ENCODE data around the gene MTM1. TPM values are rescaled to one million over a fixed set of nuclear protein-coding genes. Genes with fewer than 3 reads are reported as not detected.

Gene MTM1
- total RNA-seq, 1 experiment from 2014 or later: 6.4 TPM

DNA sequence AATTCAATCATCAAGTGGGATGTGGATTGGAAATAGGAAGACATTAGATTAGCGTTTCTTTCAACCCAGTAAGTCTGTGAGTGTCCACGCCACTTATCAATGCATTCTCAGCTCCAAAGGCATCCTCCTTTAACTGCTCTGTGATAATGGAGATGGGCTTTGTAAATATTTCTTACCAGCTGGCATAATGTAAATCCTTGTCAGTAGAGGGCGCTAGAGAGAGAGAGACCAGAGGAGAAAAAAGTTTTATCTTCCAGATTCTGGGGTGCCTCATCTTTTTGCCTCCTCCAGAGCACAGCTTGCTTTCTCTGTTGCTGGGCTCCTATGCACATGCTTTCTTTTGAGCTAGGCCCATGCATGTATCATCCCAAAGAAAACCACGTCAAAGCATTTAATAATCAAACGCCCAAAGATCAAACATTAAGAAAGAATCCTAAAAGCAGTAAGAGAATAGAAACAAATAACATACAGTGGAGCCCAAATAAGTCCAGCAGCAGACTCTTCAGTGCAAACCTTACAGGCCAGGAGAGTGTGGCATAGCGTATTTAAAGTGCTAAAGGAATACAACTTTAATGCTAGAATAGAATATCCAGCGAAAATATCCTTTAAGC is 115.2 kb downstream of the MTM1 start:
- no peak overlapping the region for H2AK5ac ChIP-seq (ENCODE audit: insufficient read length, low read length)
- H3T11ph ChIP-seq (ENCODE audit: low read length): no peak overlapping the region
- no peak overlapping the region for H3K4me3 Mint-ChIP-seq
- no peak overlapping the region for H4K91ac ChIP-seq (ENCODE audit: insufficient read length, low read depth, low read length)
- no peak overlapping the region for H3K4ac ChIP-seq (ENCODE audit: low read depth, low read length)
- H3K9me3 ChIP-seq (ENCODE audit: control insufficient read depth, low read depth, low read length): no peaks in the 10 kb centered on the region
- no peak overlapping the region for H3K18ac ChIP-seq (ENCODE audit: insufficient read length, low read depth, low read length)
- H4K8ac ChIP-seq (replicated peaks; ENCODE audit: insufficient read length, low read depth, low read length): no peak overlapping the region
- H4K20me1 ChIP-seq (ENCODE audit: control insufficient read depth, insufficient read depth, insufficient read length): no peaks in the 10 kb centered on the region
- H2BK120ac ChIP-seq (ENCODE audit: low read depth, low read length, poor library complexity, severe bottlenecking): no peak overlapping the region
- H2BK20ac ChIP-seq (ENCODE audit: low read depth, low read length, poor library complexity, severe bottlenecking): no peak overlapping the region
- TF ChIP-seq, protein P1, sequence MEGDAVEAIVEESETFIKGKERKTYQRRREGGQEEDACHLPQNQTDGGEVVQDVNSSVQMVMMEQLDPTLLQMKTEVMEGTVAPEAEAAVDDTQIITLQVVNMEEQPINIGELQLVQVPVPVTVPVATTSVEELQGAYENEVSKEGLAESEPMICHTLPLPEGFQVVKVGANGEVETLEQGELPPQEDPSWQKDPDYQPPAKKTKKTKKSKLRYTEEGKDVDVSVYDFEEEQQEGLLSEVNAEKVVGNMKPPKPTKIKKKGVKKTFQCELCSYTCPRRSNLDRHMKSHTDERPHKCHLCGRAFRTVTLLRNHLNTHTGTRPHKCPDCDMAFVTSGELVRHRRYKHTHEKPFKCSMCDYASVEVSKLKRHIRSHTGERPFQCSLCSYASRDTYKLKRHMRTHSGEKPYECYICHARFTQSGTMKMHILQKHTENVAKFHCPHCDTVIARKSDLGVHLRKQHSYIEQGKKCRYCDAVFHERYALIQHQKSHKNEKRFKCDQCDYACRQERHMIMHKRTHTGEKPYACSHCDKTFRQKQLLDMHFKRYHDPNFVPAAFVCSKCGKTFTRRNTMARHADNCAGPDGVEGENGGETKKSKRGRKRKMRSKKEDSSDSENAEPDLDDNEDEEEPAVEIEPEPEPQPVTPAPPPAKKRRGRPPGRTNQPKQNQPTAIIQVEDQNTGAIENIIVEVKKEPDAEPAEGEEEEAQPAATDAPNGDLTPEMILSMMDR (conservative IDR thresholded peaks at IDR 0.05): peak; percentile 68
- peaks cover 62 to 66% of the 10 kb centered on the region in 2 experiments for H3K9me3 Mint-ChIP-seq
- peaks cover 5 to 9% of the 10 kb centered on the region in 2 experiments; a peak in 3 of 4 replicates for H3K4me1 Mint-ChIP-seq
- H3K79me2 ChIP-seq (ENCODE audit: insufficient read depth, low read length): no peaks in the 10 kb centered on the region
- H3K4me1 ChIP-seq (ENCODE audit: insufficient read depth, low read length): peaks cover 4% of the 10 kb centered on the region; the same call in 1 of the 2 replicates
- no CpG with 5 or more reads among the region's 7 CpGs for WGBS (ENCODE audit: extremely low coverage, insufficient read length, low lambda C conversion rate)
- H2BK15ac ChIP-seq (ENCODE audit: low read depth, low read length): no peak overlapping the region
- H3K27me3 Mint-ChIP-seq (ENCODE audit: low read depth): peaks cover 2% of the 10 kb centered on the region; the same call in 1 of the 2 replicates
- peaks cover 6 to 9% (median 9%) of the 10 kb centered on the region in 3 experiments; a peak in 3 of 7 replicates for H3K36me3 Mint-ChIP-seq (ENCODE audit: insufficient read depth in 1 of 3, low read depth in 3 of 3)
- H3K23ac ChIP-seq (ENCODE audit: insufficient read length, low read depth, low read length): no peak overlapping the region
- H3K79me1 ChIP-seq (ENCODE audit: insufficient read depth, low read depth, low read length, poor library complexity, severe bottlenecking): no peaks in the 10 kb centered on the region
- DNase-seq: no peak
- no peak overlapping the region for H2BK5ac ChIP-seq (ENCODE audit: insufficient read length, low read length)
- no peaks in the 10 kb centered on the region for H3K23me2 ChIP-seq (ENCODE audit: insufficient read length, low read depth, low read length, poor library complexity, severe bottlenecking)
- no peak overlapping the region for H3K4me2 ChIP-seq (ENCODE audit: insufficient read depth, insufficient read length, low read length)
- no peak overlapping the region for H3K56ac ChIP-seq (ENCODE audit: insufficient read length, low read depth, low read length)
- H3K27ac ChIP-seq (ENCODE audit: insufficient read length, low read depth, low read length): no peak overlapping the region
- H3K9ac ChIP-seq (ENCODE audit: extremely low read depth, insufficient read length, low read length): no peak overlapping the region
- H2BK12ac ChIP-seq (ENCODE audit: insufficient read length, low read depth, low read length): no peak overlapping the region
- H2AFZ ChIP-seq (ENCODE audit: low read length): no peak overlapping the region
- H3K27ac Mint-ChIP-seq: no peak overlapping the region
- H4K5ac ChIP-seq (ENCODE audit: insufficient read length, low read depth, low read length): no peak overlapping the region
- H3K14ac ChIP-seq (ENCODE audit: insufficient read depth, low read length): no peak overlapping the region
- no peaks in the 10 kb centered on the region for H3K27me3 ChIP-seq (ENCODE audit: insufficient read depth, low read length)

All from H9 (cell line).